ENCODE data around the gene DACH1.

DACH1 gene

GRCh38 chr13:71591374-71591773, 275.6 kb downstream of the DACH1 start:
- DNase-seq: no peak

DNA sequence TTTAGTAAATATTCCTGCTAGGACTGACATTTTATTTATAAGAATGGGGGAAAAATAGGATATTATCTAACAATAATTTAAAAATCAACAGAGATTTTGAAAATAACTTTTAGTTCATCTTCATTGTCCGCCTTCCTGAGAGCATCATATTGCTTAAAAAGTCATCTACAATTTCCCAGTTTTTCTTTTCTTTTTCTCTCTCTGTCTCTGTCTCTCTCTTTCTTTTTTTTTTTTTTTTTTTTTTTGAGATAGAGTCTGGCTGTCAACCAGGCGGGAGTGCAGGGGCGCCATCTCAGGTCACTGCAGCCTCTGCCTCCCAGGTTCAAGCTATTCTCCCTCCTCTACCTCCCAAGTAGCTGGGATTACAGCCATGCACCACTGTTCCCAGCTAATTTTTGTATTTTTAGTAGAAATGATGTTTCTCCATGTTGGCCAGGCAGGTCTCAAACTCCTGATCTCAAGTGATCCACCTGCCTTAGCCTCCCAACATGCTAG, 276.3 kb downstream of the DACH1 start:
- no peak for DNase-seq

- no peak for DNase-seq
Observed at GRCh38 chr13:71589032-71589431, 278.0 kb downstream of the DACH1 start.

GRCh38 chr13:71587817-71588216, 279.2 kb downstream of the DACH1 start:
- DNase-seq: no peak

DNA sequence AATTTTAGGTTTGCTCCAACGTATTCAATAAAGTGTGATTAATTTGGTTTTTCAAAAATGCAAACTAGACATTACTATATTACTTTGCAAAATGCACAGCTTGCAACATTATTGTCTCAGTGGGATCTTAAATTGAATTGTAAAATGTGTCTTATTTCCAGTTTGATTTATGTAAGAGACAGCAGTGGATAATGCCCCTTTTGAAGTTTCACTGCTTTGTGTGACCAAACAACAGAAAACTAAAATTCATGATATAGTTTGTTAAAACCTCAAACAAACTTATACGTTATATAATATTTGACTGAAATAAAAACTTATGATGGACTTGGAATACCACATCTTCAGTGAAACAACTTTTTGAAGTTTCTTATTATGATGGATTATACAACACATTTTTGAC, 279.8 kb downstream of the DACH1 start:
- no peak for DNase-seq

DNA sequence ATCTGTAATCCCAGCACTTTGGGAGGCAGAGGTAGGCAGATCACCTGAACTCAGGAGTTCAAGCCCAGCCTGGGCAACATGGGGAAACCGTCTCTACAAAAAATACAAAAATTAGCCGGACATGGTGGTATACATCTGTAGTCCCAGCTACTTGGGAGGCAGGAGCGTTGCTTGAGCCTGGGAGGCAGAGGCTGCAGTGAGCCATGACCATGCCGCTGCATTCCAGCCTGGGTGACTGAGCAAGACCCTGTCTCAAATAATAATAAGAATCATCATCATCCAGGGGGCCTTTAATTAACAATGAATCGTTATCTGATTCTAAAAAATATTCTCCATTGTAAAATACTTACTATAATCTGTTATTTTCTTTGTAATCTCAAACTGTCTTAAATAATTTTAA, 283.4 kb downstream of the DACH1 start:
- DNase-seq: no peak

DNA sequence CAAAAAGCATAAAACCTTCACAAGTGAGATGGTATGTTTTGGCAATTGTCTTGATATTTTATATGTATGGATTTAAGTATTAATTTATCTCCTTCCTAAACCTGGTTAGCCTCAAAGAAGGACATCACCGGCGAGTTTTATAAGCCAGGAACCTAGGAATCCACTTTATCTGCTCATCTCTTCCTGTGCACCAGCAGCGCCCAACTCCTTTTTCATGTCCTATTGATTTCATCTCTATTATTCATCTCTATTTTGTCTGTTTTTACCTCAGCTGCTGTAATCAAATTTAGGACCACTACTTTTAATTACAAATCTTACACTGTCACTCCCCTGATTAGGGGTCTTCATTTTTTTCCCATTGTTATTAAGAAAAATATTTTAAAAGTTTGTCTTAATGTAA, 286.4 kb downstream of the DACH1 start:
- DNase-seq: no peak

DNA sequence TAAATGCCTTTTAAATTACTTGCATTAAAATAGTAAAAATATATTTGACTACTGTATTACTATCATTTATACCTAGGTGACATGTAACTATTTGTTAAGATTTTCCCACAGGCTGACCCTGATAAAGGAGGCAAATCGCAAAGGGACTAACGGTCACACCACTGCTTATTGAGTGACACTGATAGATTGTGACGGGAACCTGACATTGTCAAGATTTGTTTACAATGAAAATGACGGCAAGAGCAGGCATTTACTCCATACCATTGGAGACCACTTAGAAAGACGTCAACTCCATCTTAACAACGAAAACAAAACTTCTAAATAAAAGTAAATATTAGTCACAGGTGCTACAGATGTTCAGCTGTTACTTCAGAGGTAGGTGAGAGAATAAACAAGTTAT, 289.0 kb downstream of the DACH1 start:
- no peak for DNase-seq

- DNase-seq: no peak
Observed at GRCh38 chr13:71577127-71577526, 289.9 kb downstream of the DACH1 start.

GRCh38 chr13:71576571-71576970, 290.4 kb downstream of the DACH1 start:
- DNase-seq: no peak

GRCh38 chr13:71546881-71547280, 320.1 kb downstream of the DACH1 start:
- DNase-seq: no peak

DNA sequence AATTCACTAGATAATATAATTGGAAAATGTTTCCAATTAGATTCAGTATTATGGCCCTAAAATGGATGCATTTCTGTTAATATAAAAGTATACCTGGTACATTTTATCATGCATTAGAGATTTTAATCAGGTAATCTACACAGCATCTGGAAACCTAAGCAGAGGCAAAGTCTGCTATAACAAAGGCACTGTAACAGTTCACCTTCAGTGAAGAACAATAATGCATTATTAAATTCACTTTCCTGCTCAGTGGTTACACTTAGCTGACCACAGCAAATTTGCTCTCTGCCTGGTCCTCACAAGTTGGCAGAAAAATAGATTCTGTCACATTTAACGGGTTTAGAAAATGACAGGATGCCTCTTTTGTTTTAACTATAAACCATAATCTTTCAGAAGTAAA, 326.9 kb downstream of the DACH1 start:
- DNase-seq: no peak

- DNase-seq: no peak
Observed at GRCh38 chr13:71536201-71536600, 330.8 kb downstream of the DACH1 start.

GRCh38 chr13:71524613-71525304, 342.2 kb downstream of the DACH1 start:
- no peak for DNase-seq

- no peak for DNase-seq
Observed at GRCh38 chr13:71524245-71524612, 342.8 kb downstream of the DACH1 start.

GRCh38 chr13:71522941-71523526, 344.0 kb downstream of the DACH1 start:
- DNase-seq: no peak

GRCh38 chr13:71517004-71517403, 350.0 kb downstream of the DACH1 start:
- DNase-seq: no peak

DNA sequence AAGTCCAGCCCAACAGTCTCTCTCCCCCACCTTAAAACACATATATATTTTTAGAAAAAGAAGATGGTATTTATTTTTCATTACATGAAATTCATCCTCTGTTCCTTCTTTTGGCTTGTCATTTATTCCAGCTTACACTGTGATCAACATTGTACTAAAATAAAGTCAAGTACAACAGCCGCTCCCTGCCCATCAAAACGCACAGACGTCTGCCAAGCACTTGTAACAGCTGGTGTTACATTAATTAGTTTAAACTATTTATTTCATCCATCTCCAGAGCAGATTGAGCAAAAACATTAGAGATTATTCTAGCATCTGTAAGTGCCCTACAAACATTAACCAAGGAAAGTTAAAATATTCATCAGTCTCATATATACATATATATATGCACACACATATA, 350.5 kb downstream of the DACH1 start:
- DNase-seq: no peak

DNA sequence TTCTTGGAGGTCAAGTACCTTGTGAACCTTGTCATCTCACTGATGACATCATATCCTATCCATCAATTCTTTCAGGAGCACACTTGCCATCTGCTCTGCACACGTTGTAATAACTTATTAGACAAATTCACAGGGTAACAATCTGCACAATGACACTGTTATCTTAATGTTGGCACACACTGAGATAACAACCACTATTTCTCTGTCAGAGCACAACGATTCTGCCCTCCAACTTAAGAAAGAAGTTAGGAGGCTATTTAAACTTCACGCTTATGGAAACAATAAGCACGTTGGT, 351.3 kb downstream of the DACH1 start:
- DNase-seq: no peak

DNA sequence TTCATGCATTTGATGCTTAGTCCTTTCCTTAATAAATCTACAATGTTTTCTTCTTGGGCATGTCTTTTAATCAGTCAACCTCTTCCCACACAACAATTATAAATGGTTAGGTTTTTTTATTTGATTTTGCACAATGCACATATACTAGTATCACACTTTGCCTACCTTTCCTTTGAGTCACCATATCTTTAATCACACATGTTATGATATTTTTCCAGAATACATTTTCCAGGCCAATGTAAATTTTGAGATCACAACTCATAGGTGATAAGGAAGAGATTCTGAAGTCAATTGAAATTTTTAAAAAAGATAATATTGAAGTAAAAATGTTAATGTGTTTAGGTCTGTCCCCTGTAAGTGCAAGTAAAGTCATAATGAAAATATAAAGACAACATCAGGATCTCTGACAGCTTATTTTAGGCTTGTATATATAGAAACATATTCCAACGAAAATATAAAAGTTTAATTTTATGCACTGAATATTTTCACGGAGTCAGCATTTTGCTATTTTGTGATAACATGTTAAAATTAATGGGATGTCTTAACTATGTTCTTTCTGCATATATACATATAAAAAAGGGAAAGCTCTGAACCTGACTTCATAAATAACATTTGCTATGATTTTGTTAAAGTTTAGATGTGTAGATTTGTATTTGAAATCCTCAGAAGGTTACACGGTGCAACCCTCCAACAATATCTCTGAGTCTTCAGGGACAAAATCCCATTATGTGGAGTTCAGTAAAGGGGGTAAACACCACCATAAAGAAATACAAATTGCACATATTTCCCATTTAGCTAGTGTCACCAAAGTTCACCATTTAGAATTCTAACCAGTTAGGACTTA, 351.9 kb downstream of the DACH1 start:
- no peak for DNase-seq

DNA sequence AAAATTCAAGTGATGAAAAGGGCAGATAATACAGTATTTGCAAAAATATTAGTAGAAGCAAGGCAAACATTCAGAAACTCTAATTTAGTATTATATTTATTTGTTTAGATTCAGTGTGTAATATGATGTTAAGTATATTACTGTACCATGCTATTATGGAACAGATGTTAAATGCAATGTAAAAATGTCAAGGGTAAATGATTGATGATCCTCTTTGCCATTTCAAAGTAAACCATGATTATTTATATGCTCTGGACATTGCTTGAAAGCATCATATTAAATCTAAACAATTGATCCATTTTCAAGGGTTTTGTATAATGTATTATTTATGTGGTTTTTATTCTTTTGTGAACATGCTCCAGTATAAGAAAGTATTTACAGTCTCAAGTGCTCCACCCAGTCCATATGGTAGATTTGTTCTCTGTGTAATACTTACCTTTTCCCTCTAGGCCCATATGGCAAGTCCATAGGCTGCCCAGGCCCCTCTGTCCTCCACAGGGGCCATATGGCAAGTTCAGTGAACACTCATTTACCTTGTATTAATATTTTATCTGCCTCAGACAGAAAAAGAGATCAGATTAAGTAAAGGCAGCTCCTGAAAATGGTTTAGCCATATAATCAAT, 353.5 kb downstream of the DACH1 start:
- DNase-seq: no peak

DNA sequence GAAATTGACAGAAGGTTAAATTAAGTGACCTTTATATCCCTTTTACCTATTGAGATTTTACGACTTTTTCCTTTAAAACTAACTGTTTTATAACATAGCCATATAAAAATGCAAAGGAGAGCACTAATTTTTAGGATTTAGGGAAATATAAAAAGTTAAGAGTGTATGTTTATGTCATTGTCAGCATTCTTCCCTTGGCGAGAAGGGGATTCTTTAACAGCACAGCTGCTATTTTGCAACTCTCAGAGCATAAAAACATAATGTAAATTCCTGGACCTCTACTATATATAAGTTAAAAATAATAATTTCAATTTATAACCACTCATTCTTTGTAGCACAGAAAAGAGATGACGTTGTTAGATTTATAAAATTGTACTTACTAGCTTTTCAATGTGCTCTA, 363.2 kb downstream of the DACH1 start:
- no peak for DNase-seq
